Muscle of leg (tissue), 11 donors: ENCODE measurements around the gene STRIP1. TPM values are rescaled to one million over a fixed set of nuclear protein-coding genes. Genes with fewer than 3 reads are reported as not detected.
A peak's percentile ranks its signal among the peaks of the same experiment; 100 is the strongest.

Experiments used
- DNase-seq: peaks from one replicate; pipeline ENCODE4 v3.0.0; 2013
- H3K27ac ChIP-seq: one replicate; pipeline ENCODE4 v1.5.1; 2013; ENCODE audit warnings: mild to moderate bottlenecking, low read length, control low read depth
- H3K27me3 ChIP-seq: one replicate; pipeline ENCODE4 v1.6.1; 2013; ENCODE audit warnings: low read length; ENCODE audit not compliant: control insufficient read depth, insufficient read depth
- H3K36me3 ChIP-seq: one replicate; pipeline ENCODE4 v1.6.1; 2013; ENCODE audit warnings: low read length; ENCODE audit not compliant: control insufficient read depth, insufficient read depth
- H3K4me1 ChIP-seq: one replicate; pipeline ENCODE4 v1.6.1; 2013; ENCODE audit warnings: low read length; ENCODE audit not compliant: control insufficient read depth, insufficient read depth
- H3K4me3 ChIP-seq: one replicate; pipeline ENCODE4 v1.5.1; 2013; ENCODE audit warnings: low read length, control low read depth
- H3K9me3 ChIP-seq: replicated peaks from 2 replicates; pipeline ENCODE4 v1.6.1; 2013; ENCODE audit warnings: low read depth, low read length; ENCODE audit not compliant: control insufficient read depth
- WGBS: methylation state at CpG from one replicate; pipeline ENCODE4 v1.1.5; 2013; ENCODE audit warnings: missing lambda C conversion rate; ENCODE audit not compliant: insufficient coverage; 5-methylcytosine and 5-hydroxymethylcytosine counted together
- polyA plus RNA-seq, 8 donors: library from polyadenylated mRNA; unstranded; fragments of 120-200 nt; gene quantifications; one replicate each; pipeline versions ENCODE4 v1.2.1 to v1.2.3, GENCODE V29; 2013; ENCODE audit warnings: inconsistent platforms in 1 of 8, low replicate concordance in 1 of 8; ENCODE audit not compliant: insufficient read length in 8 of 8, insufficient read depth in 1 of 8
- total RNA-seq: library from RNA; stranded (reverse); fragments of 120-200 nt; gene quantifications from one replicate; pipeline ENCODE4 v1.2.4, GENCODE V29; 2013

STRIP1 gene
- total and polyA plus RNA-seq, 9 donors: 26.5 to 33.6 (median 30.1) TPM

- Histone ChIP-seq H3K27me3 (no peaks in the 10 kb centered on the region), H3K27ac (no peak overlapping the region), H3K36me3 (no peaks in the 10 kb centered on the region), H3K9me3 (no peaks in the 10 kb centered on the region), H3K4me1 (peaks cover 8% of the 10 kb centered on the region), H3K4me3 (no peak overlapping the region)
- DNase-seq: no peak
- 91% methylated on average over 1 of the region's 2 CpGs for WGBS
These were observed 2.1 kb upstream of the STRIP1 start for GRCh38 chr1:110032327-110032726.

- Histone ChIP-seq H3K27me3 (no peaks in the 10 kb centered on the region), H3K4me3 (no peak overlapping the region), H3K36me3 (peaks cover 4% of the 10 kb centered on the region), H3K9me3 (no peaks in the 10 kb centered on the region), H3K27ac (no peak overlapping the region), H3K4me1 (peaks cover 8% of the 10 kb centered on the region)
- 93% methylated on average over 3 of the region's 5 CpGs for WGBS
- DNase-seq: no peak
These were observed 1.0 kb upstream of the STRIP1 start for GRCh38 chr1:110033421-110033820.

- H3K27me3 ChIP-seq: no peaks in the 10 kb centered on the region
- WGBS: no CpG with 5 or more reads among the region's 4 CpGs
- H3K36me3 ChIP-seq: peaks cover 10% of the 10 kb centered on the region
- H3K4me3 ChIP-seq: peak overlapping the region; percentile 76
- H3K4me1 ChIP-seq: peaks cover 8% of the 10 kb centered on the region
- H3K27ac ChIP-seq: peak overlapping the region; percentile 80
- DNase-seq: no peak
- no peaks in the 10 kb centered on the region for H3K9me3 ChIP-seq
These were observed 379 bp upstream of the STRIP1 start for GRCh38 chr1:110034040-110034450.

- 0% methylated on average over 13 of the region's 16 CpGs for WGBS
- no peaks in the 10 kb centered on the region for H3K27me3 ChIP-seq
- peaks cover 8% of the 10 kb centered on the region for H3K4me1 ChIP-seq
- peak overlapping the region; percentile 76 for H3K4me3 ChIP-seq
- H3K27ac ChIP-seq: peak overlapping the region; percentile 66
- peaks cover 23% of the 10 kb centered on the region for H3K36me3 ChIP-seq
- no peaks in the 10 kb centered on the region for H3K9me3 ChIP-seq
- no peak for DNase-seq
These were observed 870 bp downstream of the STRIP1 start for GRCh38 chr1:110035236-110035752.

GRCh38 chr1:110038271-110038670, 3.8 kb downstream of the STRIP1 start:
- Histone ChIP-seq H3K9me3 (no peaks in the 10 kb centered on the region), H3K36me3 (peaks cover 51% of the 10 kb centered on the region), H3K27ac (no peak overlapping the region), H3K27me3 (no peaks in the 10 kb centered on the region), H3K4me3 (no peak overlapping the region), H3K4me1 (peaks cover 8% of the 10 kb centered on the region)
- no peak for DNase-seq
- 98% methylated on average over 5 of the region's 5 CpGs for WGBS

- no peak overlapping the region for H3K27ac ChIP-seq
- DNase-seq: no peak
- no peak overlapping the region for H3K4me3 ChIP-seq
- H3K27me3 ChIP-seq: no peaks in the 10 kb centered on the region
- H3K36me3 ChIP-seq: peaks cover 62% of the 10 kb centered on the region
- H3K4me1 ChIP-seq: peaks cover 8% of the 10 kb centered on the region
- 89% methylated on average over 3 of the region's 4 CpGs for WGBS
- no peaks in the 10 kb centered on the region for H3K9me3 ChIP-seq
These were observed 5.2 kb downstream of the STRIP1 start for GRCh38 chr1:110039641-110040040.

GRCh38 chr1:110040548-110040947, 6.1 kb downstream of the STRIP1 start:
- WGBS: 83% methylated on average over 2 of the region's 4 CpGs
- Histone ChIP-seq H3K27me3 (no peaks in the 10 kb centered on the region), H3K9me3 (no peaks in the 10 kb centered on the region), H3K27ac (no peak overlapping the region), H3K4me3 (no peak overlapping the region), H3K4me1 (peaks cover 5% of the 10 kb centered on the region), H3K36me3 (peaks cover 71% of the 10 kb centered on the region)
- no peak for DNase-seq

GRCh38 chr1:110043016-110043415, 8.6 kb downstream of the STRIP1 start:
- WGBS: 95% methylated on average over 10 of the region's 10 CpGs
- Histone ChIP-seq H3K9me3 (no peaks in the 10 kb centered on the region), H3K4me3 (no peak overlapping the region), H3K27ac (no peak overlapping the region), H3K4me1 (no peaks in the 10 kb centered on the region), H3K36me3 (peaks cover 94% of the 10 kb centered on the region), H3K27me3 (no peaks in the 10 kb centered on the region)
- DNase-seq: no peak

GRCh38 chr1:110047463-110047862, 13.0 kb downstream of the STRIP1 start:
- no peaks in the 10 kb centered on the region for H3K27me3 ChIP-seq

GRCh38 chr1:110048240-110048639, 13.8 kb downstream of the STRIP1 start:
- Histone ChIP-seq H3K27ac (no peak overlapping the region), H3K36me3 (peaks cover 91% of the 10 kb centered on the region), H3K27me3 (no peaks in the 10 kb centered on the region), H3K4me1 (peaks cover 5% of the 10 kb centered on the region), H3K9me3 (no peaks in the 10 kb centered on the region), H3K4me3 (no peak overlapping the region)
- DNase-seq: no peak
- WGBS: 88% methylated on average over 4 of the region's 5 CpGs

More at GRCh38 chr1:110047463-110047862, 13.0 kb downstream of the STRIP1 start:
- WGBS: no CpG with 5 or more reads among the region's 3 CpGs
- no peak overlapping the region for H3K4me3 ChIP-seq
- peaks cover 91% of the 10 kb centered on the region for H3K36me3 ChIP-seq
- no peaks in the 10 kb centered on the region for H3K9me3 ChIP-seq
- no peak for DNase-seq
- H3K27ac ChIP-seq: no peak overlapping the region
- peaks cover 5% of the 10 kb centered on the region for H3K4me1 ChIP-seq
